ENCODE data around the gene PLIN1. TPM values are rescaled to one million over a fixed set of nuclear protein-coding genes. Genes with fewer than 3 reads are reported as not detected.

PLIN1 gene
- total and polyA plus RNA-seq, 9 of the 15 experiments (the other 6 are each of a cell fraction or from before 2014, with no cell fraction given): not detected

GRCh38 chr15:89630260-89630659, 48.9 kb downstream of the PLIN1 start (continued):
- TF ChIP-seq ZBTB7A (IDR thresholded peaks at IDR 0.05; ENCODE audit: borderline replicate concordance, control insufficient read depth, low read depth, low read length): no peak
- no peak for TF ChIP-seq TAF15 (IDR thresholded peaks at IDR 0.05; ENCODE audit: low read depth, low read length)
- TF ChIP-seq ZNF184 (CRISPR knock-in tag; IDR thresholded peaks at IDR 0.05): no peak
- TF ChIP-seq IRF9 (tag; IDR thresholded peaks at IDR 0.05): no peak
- TF ChIP-seq ZNF324 (CRISPR knock-in tag; IDR thresholded peaks at IDR 0.05): no peak
- TF ChIP-seq E2F5 (CRISPR knock-in tag; IDR thresholded peaks at IDR 0.05): no peak
- peak; percentile 69; the same call in 1 of the 2 replicates for TF ChIP-seq POLR2AphosphoS2 (IDR thresholded peaks at IDR 0.05; ENCODE audit: low read length)
- TF ChIP-seq NBN (IDR thresholded peaks at IDR 0.05; ENCODE audit: low read depth): no peak
- no peak for TF ChIP-seq HMGXB4 (CRISPR knock-in tag; IDR thresholded peaks at IDR 0.05)
- no peak for TF ChIP-seq STAT5A (IDR thresholded peaks at IDR 0.05; ENCODE audit: borderline replicate concordance, low read length)
